SKM-1 treated with dmso at 0.1 percent for 144 hours (cell line): ENCODE data around the gene HIVEP2.

ENCODE experiments used
- DNase-seq: peaks from one replicate; lab custom pipeline; 2025; ENCODE audit not compliant: unreplicated experiment; lab: John Stamatoyannopoulos, UW

Gene HIVEP2

DNA sequence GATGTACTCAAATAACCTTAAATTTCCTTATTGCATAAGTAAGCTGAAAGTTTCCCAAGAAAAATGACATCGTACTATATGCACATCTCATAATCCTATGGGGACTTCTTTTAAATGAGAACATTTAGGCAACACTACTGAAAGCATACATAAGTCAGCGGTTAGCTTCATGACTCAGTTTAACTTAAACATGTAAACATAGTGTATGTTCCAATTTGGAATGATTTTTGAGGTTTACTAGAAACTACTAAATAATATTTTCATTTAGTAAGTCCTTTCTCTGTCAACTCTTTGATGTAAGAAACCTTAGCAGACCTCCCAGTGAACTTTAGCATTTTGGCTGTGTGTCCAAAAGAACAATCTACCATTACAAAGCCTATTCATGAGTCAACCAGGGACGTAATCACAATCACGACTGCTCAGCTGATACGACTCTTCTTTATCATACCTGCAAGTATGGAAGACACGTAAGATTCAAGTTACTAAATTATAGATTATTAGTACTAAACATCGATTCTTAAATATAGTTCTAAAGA, 19.3 kb downstream of the HIVEP2 start:
- no peak for DNase-seq

DNA sequence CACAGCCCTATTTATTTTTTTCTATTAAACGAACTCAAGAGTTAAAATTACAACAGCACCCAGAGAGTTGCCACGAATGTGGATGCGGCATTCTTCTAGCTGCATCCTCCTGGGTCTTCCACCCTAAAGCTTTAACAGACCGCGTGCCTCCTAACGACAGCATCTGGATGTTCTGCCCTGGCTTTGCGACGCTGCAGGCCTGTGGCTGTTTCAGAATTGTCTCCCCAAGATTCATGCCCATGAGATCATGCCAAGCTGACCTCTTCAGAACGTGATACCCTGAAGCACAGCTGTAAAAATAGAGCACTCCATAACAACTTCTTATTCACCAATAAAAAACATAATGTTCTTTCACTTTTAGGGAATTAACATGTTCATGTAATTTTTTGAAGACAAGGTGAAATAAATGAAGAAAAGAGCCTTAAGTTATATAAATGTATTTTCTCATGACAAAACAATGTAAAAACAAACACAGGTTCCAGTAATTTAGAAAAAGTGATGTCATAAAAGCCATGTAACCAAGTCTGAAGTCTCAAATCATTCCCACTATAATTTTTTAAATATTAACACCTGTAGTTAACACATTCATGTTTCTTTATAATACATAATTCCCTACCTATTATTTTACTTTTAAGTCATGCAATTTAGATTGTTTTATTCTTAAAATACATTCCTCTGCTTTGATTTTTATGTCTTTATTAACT, 26.5 kb downstream of the HIVEP2 start:
- DNase-seq, result no peak

DNA sequence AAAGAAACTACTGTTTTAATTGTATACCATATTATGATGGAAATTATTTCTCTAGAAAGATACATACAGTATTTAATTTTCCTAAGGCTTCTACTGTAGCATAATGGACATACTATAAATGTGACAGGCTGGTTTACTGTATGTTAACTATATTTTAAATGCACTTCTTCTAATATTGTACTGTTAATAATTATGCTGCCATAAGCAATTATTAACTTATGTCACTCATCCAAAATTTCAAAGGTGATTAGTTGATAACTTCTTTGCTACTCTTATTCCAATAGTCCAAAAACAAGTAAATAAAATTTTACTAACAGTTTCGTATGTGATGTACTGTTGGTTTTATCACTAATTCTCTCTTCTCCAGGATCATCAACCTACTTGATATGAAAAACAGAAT, 28.1 kb downstream of the HIVEP2 start:
- no peak for DNase-seq

DNA sequence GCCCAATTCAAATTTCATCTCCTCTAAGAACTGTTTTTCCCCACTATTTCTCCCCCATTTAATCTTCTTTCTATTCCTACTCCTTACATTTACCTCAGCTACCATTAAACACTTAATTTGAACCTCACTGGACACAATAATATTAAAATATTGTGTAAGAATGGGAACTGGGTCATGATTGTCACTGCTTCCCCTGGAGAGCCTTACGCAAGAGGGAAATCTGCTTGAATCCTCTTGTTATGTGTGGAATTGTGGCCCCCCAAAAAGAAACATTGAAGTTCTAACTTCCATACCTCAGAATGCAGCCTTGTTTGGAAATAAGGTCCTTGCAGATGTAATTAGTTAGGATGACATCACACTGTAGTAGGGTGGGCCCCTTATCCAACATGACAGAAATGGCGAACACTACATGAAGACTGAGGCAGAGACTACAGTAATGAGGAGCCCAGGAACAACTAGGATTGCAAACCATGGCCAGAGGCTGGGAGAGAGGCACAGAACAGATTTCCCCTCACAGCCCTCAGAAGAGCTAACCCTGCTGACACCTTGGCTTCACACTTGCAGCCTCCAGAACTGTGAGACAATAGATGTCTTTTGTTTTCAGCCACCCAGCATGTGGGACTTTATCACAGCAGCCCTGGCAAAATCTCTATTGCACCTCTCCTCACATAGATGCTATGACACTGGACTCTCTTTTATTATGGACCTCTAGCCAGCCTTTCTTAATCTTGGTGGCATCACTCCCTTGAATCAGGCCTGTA, 29.9 kb downstream of the HIVEP2 start:
- DNase-seq, result no peak

DNA sequence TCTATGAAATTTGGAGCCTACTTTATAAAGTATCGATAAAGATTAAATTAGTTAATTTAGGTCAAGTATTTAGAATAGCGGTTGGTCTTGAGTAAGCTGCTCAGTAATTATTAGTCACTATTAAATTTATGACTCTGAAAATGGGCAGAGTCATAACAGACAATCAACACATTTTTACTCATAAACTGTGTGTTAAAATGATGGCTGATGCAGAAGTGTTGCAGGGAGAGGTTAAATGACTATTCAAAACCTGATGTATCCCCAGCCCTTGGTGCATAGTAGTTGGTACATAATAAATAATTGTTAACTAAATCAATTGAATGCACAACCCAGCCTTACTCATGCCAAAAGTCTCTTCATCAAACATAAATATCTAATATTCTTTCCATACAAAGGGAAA, 30.6 kb downstream of the HIVEP2 start:
- no peak for DNase-seq

DNA sequence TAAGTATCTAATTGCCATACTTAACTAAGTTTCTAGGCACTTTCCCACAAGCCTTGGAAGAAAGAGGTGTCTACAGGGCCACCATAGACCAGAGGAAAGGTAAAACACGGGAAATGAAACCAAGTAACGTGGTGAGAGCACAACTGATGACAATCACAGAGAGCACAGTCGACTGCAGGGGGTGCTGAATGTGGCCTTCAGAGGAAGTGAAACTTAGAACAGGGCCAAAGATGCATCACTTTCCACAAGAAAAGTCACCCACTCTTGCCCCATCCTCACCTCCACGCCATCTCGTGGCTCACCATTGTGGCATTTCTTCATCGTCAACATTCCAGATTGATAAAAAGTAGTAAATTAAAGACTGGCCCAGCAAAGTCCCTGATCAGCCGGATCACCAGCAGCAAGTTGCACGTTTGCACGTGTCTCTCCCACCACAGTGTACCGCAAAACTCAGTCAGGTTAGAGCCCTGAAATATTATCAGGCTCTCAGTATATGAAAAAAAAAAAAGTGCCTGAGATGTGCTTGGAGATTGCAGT, 31.4 kb downstream of the HIVEP2 start:
- DNase-seq, result peak; percentile 39

DNA sequence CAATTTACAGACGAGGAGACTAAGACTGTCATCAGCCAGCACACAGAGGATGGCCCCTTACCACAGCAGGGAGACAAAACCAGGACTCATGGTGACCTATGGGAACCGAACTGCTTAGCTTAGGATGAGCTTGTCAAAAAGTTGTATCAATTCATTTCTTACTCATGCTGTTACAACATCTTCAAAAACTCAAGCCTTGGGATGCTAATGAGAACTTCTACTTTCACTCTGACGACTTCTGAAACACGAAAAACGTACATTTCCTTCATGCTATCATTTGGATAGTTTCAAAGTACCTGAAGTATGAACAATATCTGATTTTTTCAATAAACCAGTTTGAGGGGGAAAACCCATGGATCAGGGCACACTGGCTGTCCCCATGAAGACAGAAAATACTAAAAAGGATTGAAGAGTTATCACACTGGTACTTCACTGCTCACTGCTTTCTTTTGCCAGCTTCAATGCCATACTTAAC, 31.9 kb downstream of the HIVEP2 start:
- no peak for DNase-seq

DNA sequence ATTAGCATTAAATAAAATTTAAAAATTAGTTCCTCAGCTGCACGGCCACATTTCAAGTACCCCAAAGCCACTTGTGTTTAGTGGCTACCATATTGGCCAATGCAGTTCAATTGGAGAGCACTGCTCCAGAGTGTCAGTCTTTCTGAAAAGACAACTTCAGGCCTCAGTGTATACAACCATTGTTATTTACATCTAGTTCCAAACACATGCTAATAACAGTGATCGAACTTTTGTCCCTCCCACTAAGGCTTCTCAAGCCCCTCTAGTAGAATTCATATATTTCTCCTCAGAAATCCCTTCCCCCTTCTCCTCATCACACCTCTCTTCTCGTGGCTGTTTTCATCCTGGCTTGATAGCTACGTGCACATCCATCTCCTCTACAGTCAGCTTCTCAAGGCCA, 32.9 kb downstream of the HIVEP2 start:
- DNase-seq, result no peak

DNA sequence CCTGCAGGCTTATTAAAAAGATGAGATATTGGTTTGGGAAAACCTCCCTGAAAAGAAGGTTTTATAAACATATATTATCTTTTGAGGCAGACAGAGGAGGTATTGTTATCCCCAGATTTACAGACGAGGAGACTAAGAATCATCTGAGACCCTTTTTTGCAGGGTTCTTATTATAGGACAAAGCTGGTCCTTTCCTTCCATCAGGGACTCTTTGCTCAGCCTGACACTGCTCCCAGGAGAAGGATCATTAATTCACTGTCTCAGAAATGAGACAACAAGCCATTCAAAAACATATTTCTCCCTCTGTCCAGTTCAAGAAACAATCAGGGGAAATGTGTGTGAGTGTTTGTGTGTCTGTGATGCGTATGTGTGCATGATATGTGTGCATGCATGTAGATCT, 33.5 kb downstream of the HIVEP2 start:
- no peak for DNase-seq

DNA sequence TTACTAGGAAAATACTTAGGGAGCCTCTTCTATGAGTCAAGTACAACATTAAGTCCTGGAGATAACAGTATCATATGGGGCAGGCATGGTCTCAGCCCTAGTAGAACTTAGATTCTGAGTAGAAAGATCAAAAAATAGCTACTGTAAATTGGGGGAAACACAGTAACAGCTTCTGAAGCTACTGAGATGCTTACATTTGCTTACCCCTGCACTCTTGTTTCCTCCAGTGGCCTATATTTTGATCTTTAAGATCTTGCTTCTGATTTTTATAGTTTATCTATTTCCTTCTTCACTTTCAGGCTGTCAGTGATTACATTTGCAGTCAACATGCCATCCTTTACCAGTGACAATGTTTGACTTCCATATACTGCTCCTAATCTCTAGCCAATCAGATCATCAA, 35.3 kb downstream of the HIVEP2 start:
- no peak for DNase-seq

DNA sequence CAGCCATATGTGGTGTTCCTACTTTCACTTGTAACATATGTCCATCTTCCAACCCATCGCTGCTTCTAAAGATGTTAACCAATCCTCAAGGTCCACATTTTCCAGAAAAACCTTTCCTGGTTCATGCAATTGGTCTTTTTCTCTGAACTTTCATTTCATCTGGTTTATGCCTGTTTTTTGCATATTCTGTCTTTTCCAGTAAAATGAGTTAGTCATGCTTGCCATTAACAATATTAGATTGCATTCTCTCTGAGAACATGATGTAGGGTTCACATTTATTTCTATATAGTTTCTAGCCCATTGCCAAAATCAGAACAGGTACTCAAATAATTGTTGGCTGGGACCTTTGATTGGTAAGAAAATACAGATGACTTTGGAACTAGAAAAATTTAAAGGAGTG, 36.7 kb downstream of the HIVEP2 start:
- DNase-seq, result no peak

DNA sequence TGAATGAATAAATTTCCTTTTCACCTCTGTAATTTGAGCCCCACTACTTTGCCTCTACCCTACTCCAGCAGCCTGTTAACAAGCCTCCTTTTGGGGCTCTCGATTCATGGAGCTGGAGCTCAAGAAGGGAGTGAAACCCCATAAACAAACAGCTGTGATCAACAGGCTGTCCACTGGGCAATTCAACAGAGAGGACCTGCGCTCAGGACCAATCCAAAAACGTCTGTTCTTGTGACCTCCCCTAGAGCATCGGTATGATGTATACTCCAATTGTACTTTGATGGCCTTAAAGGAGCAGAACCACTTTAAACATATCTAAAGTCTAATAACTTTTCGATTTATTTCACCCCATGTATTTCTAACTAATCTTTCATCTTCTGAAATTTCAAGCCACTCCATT, 37.4 kb downstream of the HIVEP2 start:
- no peak for DNase-seq

DNA sequence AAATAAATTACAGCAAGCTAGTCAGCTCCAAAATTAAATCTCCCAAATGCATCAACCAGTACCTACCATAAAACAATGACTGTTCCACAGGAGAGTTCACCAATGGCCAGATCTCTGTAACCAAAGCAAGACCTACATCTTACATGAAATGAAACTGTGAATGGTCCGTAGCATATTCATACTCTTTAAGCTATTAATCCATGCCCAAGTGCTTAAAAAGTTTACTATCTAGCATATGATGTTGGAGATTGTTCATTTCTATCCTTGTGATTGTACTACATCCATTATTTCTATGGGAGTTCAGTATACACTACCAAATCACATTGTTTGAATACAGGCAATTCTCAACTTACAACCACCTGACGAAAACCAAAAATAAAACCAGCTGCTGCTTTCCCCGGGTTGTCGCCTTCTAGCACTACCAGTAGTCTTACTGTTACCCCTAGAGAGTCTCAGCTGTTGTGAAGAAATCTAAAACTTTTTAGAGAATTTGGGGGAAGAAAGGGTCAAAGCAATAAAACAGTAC, 38.0 kb downstream of the HIVEP2 start:
- DNase-seq, result no peak

DNA sequence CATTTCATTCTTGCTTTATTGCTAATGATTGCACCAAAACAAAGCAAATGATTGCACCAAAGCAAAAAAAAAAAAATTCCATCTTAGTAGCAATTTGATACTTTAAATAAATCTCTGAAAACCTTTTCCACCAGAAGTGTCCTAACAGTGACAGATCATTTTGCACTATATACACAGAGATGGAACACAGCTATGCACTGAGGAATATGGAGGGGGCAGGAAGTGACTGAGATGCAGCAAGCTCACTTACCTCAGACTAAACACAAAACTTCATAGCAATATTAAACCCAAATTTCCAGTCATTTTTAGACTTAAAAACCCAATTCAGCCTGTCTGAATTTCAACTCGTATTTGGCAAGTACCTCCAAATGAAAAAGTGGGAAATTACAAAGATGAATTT, 41.2 kb downstream of the HIVEP2 start:
- no peak for DNase-seq

DNA sequence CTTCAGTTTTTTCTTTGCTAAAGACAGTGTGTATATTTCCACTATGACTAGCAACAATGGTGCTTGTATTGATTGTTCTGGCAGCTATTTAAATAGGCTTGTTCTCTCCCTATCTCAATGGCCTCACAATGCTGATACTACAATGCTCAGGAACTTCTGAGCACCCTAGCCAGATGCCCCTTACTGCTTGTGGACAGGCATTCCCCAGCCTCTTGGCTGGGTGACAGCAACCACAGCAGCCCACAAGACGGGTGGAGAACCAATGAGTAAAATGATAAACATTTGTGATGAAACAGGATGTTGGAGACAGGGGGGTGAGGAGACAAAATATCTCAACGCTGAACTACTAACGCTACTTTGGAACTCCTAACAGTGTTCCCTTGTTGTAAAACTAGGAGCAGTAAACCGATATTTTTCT, 42.3 kb downstream of the HIVEP2 start:
- peak; percentile 37 for DNase-seq

DNA sequence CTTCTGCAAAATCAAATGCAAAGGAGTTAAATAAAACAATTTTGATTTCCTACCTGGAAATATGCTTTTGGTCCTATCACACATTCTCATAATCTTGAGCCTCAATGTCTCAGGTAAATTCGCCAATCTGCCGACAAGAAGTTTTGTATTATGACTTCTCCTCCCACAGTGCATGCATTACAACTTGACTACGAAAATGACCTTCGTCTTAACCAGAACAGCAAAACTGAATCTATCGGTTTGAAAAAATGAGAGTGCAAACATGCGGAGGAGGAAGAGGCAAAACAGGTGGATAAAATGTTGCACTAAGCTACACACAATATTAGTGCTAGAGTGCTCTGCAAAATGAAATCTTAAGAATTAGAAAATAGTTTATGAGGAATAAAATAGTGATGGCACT, 43.4 kb downstream of the HIVEP2 start:
- DNase-seq, result no peak

DNA sequence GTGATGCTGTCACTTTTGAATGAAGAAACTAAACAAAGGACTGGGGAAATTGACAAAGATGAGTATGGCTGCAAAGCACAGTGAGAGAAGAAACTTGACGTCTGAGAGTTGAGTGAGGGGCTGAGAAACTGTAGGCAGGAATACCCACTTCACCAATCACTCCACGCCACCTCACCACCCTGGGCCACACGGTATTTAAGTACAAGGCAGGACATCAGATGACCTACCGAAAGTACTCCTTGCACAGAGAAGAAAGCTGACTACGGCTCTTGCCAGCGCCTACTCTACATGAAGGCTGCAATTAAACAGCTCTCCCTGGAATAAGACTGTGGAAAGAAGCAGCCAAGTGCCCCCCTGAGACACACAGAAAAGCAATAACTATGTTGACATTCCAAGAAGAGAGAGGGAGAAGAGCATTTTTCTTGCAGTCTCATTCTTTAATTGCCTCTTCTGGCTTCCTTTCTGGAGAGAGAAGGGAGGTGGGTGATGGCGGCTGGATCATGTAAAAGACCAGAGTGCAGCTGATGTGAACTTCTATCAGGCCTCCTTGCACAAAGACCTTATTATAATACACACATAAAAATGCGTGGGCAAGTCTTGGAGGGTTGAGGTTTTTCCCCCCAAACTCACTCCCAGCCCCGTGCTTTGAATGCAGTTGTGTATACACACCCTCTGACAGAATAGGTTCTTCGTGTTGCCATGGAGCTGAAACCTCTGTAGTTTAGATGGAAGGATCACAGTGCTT, 44.6 kb downstream of the HIVEP2 start:
- no peak for DNase-seq

DNA sequence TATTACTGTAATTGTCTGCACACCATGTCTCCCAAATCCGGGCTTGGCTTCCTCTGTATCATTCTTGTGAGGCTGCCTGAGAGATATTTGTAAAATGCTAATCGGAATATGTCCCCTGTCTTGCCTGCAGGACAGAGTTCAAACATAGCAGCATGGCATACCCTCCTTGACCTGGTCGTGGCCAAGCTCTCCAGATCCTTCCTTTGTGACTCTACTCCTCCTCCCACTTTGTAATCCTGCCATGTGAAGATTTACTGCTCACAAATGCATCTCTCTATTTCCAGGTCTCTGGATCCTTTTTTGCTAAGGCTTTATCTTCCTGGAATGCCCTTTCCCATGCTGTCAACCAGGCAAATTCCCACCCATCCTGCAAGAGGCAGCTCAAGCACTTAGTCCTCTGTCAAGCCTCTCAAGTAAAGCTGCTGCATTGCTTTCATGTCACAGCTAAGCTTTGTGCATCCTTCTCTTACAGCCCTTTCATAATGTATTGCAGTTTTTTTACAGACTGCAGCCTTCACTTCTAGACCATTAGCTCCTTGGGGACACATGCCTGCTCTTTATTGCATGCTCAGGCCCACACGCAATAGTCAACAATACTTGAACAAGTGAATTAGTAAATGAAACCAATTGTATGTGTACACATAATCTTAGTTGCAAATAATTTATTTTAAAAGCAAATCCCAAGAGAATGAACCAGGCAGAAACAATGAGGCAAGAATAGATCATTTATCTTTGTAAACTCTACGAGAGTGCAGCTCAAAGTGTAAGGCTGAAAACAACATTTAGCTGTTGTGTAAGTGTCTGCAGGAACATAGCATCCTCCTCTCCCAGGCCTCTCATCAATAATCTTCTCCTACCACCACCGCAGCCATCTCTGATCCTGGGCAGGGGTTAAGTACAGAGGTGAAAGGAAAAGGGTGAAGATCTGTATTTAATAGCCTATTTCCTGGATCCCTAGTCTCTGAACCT, 45.8 kb downstream of the HIVEP2 start:
- DNase-seq, result no peak

DNA sequence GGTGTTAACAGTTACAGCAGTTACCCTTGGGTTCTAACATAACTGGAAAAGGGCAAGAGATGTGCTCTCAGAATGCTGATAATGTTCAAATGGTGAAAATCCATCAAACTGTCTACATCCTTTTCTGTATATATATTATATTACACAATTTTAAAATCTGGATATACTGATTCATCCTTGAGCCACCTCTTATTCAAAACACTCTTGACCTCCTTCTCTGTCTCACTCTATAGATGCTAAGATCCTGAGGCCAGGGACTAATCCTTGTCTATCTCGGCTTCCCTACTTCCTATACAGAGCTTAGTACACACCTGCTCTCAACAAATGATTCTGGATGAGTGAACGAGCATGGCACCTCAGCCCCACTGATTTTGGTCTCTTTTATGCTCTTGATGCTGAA, 47.3 kb downstream of the HIVEP2 start:
- no peak for DNase-seq

DNA sequence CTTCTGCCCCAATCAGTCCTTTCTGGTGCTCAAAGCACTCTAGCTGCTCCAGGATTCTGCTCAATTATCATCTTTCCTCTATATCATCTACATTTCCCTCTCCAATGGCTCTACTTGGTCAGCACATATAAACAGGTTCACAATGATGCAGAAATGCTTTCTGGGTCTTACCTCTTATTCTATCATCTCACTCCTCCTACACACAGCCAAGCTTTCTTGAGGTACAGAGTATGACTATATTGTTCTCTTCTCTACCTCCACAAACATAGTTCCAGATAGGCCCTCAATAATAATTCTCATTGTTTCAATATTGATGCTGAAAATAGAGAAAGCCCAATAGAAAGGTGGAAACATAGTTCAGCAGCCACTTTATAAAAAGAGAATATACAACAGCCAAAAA, 48.2 kb downstream of the HIVEP2 start:
- DNase-seq, result no peak
